Endodermal cell (in vitro differentiated cells): ENCODE results near the gene LINGO4. TPM values are rescaled to one million over a fixed set of nuclear protein-coding genes. Genes with fewer than 3 reads are reported as not detected.

ENCODE experiments used
- DNase-seq: peaks from one replicate; pipeline ENCODE4 v3.0.0-alpha.2; 2017
- H3K27ac ChIP-seq: 2 replicates; pipeline ENCODE4 v1.5.1; 2013; ENCODE audit warnings: mild to moderate bottlenecking, low read depth, low read length, moderate library complexity
- H3K27me3 ChIP-seq: 2 replicates; pipeline ENCODE4 v1.6.1; 2013; ENCODE audit warnings: mild to moderate bottlenecking, low read length, moderate library complexity; ENCODE audit not compliant: insufficient read depth, control insufficient read depth, poor library complexity, severe bottlenecking
- H3K36me3 ChIP-seq: 2 replicates; pipeline ENCODE4 v1.7.0; 2013; ENCODE audit warnings: mild to moderate bottlenecking, low read length, moderate library complexity; ENCODE audit not compliant: control insufficient read depth, insufficient read depth
- H3K4me1 ChIP-seq: one replicate; pipeline ENCODE4 v1.7.0; 2013; ENCODE audit warnings: low read length; ENCODE audit not compliant: control insufficient read depth, insufficient read depth
- H3K4me3 ChIP-seq: 2 replicates; pipeline ENCODE4 v1.5.1; 2013; ENCODE audit warnings: mild to moderate bottlenecking, low read length, moderate library complexity
- H3K9ac ChIP-seq: 2 replicates; pipeline ENCODE4 v1.6.1; 2013; ENCODE audit warnings: mild to moderate bottlenecking, low read length, moderate library complexity; ENCODE audit not compliant: poor library complexity, severe bottlenecking; ENCODE audit errors: extremely low read depth
- H3K9me3 ChIP-seq: 2 replicates; pipeline ENCODE4 v1.6.1; 2013; ENCODE audit warnings: mild to moderate bottlenecking, low read length, moderate library complexity; ENCODE audit not compliant: control insufficient read depth
- H3K27ac Mint-ChIP-seq: 2 replicates; pipeline ENCODE4 v1.8.0; 2020; ENCODE audit warnings: mixed read lengths
- H3K27me3 Mint-ChIP-seq: 2 replicates; pipeline ENCODE4 v1.8.0; 2021; ENCODE audit warnings: mild to moderate bottlenecking, mixed read lengths; ENCODE audit not compliant: insufficient read depth
- H3K36me3 Mint-ChIP-seq: 2 replicates; pipeline ENCODE4 v1.8.0; 2020; ENCODE audit warnings: low read depth, mixed read lengths
- H3K4me1 Mint-ChIP-seq: 2 replicates; pipeline ENCODE4 v1.8.0; 2020; ENCODE audit warnings: mixed read lengths
- H3K4me3 Mint-ChIP-seq: 2 replicates; pipeline ENCODE4 v1.8.0; 2020; ENCODE audit warnings: mild to moderate bottlenecking, moderate library complexity, mixed read lengths
- H3K9me3 Mint-ChIP-seq: 2 replicates; pipeline ENCODE4 v1.8.0; 2020; ENCODE audit warnings: mild to moderate bottlenecking, mixed read lengths
- WGBS, 2 experiments: methylation state at CpG; one replicate each; pipeline versions ENCODE4 v1.1.5 to v1.1.7; 2013; ENCODE audit warnings: missing lambda C conversion rate in 2 of 2, mixed read lengths in 1 of 2; ENCODE audit not compliant: insufficient coverage in 1 of 2, insufficient read length in 1 of 2; 5-methylcytosine and 5-hydroxymethylcytosine counted together
- total RNA-seq, 2 donors: library from RNA; stranded (reverse); fragmentation: NEBNext Ultra II Directional in 1 of 2; extraction: Animal tissue kit (Norgen Biotek cat#: 25700) in 1 of 2; gene quantifications; 2 replicates in 1 of 2; 3 replicates in 1 of 2; pipeline ENCODE4 v1.2.1, GENCODE V29; 2021
- TF ChIP-seq, protein P1 (sequence below): fragments of 200-600 bp; sonication (generic); conservative IDR thresholded peaks from 2 replicates; pipeline ENCODE4 v1.5.0; 2021; ENCODE audit warnings: antibody characterized with exemption, mild to moderate bottlenecking

LINGO4 gene
- total RNA-seq, 2 donors from 2014 or later: not detected

GRCh38 chr1:151835596-151835995, 30.4 kb upstream of the LINGO4 start:
- H3K9ac ChIP-seq: no peak overlapping the region
- Mint-ChIP-seq H3K4me3 (no peak overlapping the region), H3K27me3 (peaks cover 30% of the 10 kb centered on the region), H3K27ac (no peak overlapping the region), H3K36me3 (no peaks in the 10 kb centered on the region), H3K4me1 (peaks cover 8% of the 10 kb centered on the region), H3K9me3 (no peaks in the 10 kb centered on the region)
- H3K9me3 ChIP-seq: no peaks in the 10 kb centered on the region
- no peaks in the 10 kb centered on the region for H3K4me1 ChIP-seq
- no peak overlapping the region for H3K27ac ChIP-seq
- H3K4me3 ChIP-seq: no peak overlapping the region
- H3K36me3 ChIP-seq: no peaks in the 10 kb centered on the region
- DNase-seq: no peak
- TF ChIP-seq, protein P1, sequence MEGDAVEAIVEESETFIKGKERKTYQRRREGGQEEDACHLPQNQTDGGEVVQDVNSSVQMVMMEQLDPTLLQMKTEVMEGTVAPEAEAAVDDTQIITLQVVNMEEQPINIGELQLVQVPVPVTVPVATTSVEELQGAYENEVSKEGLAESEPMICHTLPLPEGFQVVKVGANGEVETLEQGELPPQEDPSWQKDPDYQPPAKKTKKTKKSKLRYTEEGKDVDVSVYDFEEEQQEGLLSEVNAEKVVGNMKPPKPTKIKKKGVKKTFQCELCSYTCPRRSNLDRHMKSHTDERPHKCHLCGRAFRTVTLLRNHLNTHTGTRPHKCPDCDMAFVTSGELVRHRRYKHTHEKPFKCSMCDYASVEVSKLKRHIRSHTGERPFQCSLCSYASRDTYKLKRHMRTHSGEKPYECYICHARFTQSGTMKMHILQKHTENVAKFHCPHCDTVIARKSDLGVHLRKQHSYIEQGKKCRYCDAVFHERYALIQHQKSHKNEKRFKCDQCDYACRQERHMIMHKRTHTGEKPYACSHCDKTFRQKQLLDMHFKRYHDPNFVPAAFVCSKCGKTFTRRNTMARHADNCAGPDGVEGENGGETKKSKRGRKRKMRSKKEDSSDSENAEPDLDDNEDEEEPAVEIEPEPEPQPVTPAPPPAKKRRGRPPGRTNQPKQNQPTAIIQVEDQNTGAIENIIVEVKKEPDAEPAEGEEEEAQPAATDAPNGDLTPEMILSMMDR: no peak
- 93 to 97% methylated on average over 3 to 6 of the region's 7 CpGs for WGBS, 2 experiments
- peaks cover 41% of the 10 kb centered on the region for H3K27me3 ChIP-seq

DNA sequence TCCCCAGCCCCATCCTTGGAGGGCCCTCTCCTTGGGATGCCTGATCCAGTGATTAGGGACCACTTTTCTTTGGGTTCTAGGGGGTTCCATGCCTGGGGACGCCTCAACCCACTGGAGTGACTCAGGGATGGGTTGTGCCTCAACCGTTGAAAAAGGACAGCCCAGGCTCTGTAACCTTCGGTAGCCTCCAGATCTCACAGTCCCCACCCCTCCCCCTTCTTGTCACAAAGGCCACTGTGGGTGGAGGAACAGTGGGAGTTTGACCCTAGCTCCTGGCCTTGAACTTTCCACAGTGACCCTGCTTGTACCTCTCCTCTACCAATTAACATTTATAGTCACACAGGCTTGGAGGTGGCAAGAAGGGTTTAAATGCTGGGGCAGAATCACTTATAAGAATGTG, 29.0 kb upstream of the LINGO4 start:
- Histone ChIP-seq H3K4me1 (no peaks in the 10 kb centered on the region), H3K4me3 (no peak overlapping the region), H3K27ac (no peak overlapping the region), H3K9me3 (no peaks in the 10 kb centered on the region), H3K36me3 (no peaks in the 10 kb centered on the region), H3K9ac (no peak overlapping the region), H3K27me3 (peaks cover 28% of the 10 kb centered on the region)
- 85% methylated on average over 3 of the region's 3 CpGs; no CpG with 5 or more reads in 1 of the 2 experiments for WGBS, 2 experiments
- peaks cover 22% of the 10 kb centered on the region for H3K27me3 Mint-ChIP-seq
- no peak overlapping the region for H3K27ac Mint-ChIP-seq
- H3K36me3 Mint-ChIP-seq: no peaks in the 10 kb centered on the region
- no peak overlapping the region for H3K4me3 Mint-ChIP-seq
- TF ChIP-seq, protein P1: no peak
- no peaks in the 10 kb centered on the region for H3K9me3 Mint-ChIP-seq
- peaks cover 16% of the 10 kb centered on the region for H3K4me1 Mint-ChIP-seq
- DNase-seq: no peak

GRCh38 chr1:151833172-151833900, 28.1 kb upstream of the LINGO4 start:
- Mint-ChIP-seq H3K4me1 (peaks cover 19% of the 10 kb centered on the region), H3K36me3 (no peaks in the 10 kb centered on the region), H3K4me3 (no peak overlapping the region), H3K27me3 (peaks cover 16% of the 10 kb centered on the region), H3K9me3 (no peaks in the 10 kb centered on the region), H3K27ac (no peak overlapping the region)
- peaks cover 19% of the 10 kb centered on the region for H3K27me3 ChIP-seq
- H3K4me1 ChIP-seq: no peaks in the 10 kb centered on the region
- no peaks in the 10 kb centered on the region for H3K36me3 ChIP-seq
- TF ChIP-seq, protein P1: no peak
- WGBS, 2 experiments: 70 to 86% methylated on average over 2 to 8 of the region's 8 CpGs
- no peak overlapping the region for H3K9ac ChIP-seq
- DNase-seq: no peak
- H3K9me3 ChIP-seq: no peaks in the 10 kb centered on the region
- H3K27ac ChIP-seq: no peak overlapping the region
- H3K4me3 ChIP-seq: no peak overlapping the region
